ENCODE results near the gene NUDT16L1. TPM values are rescaled to one million over a fixed set of nuclear protein-coding genes. Genes with fewer than 3 reads are reported as not detected.
A peak's percentile ranks its signal among the peaks of the same experiment; 100 is the strongest.
"Not testable (repeated sequence)": the region's sequence is repeated elsewhere in the genome, so short reads cannot be mapped to it uniquely, and the experiment has no call there.

Gene NUDT16L1
- 10 to 100 TPM; 18.5 to 29.3 TPM for polyA plus RNA-seq

- H3K4me3 ChIP-seq (ENCODE audit: low read depth in 1 of 2, low read length in 2 of 2), result peak within 1 kb of the TSS; percentile 73 to 96
- peaks cover 0 to 46% of the 10 kb centered on the region in 2 donors for H3K36me3 ChIP-seq (ENCODE audit: control insufficient read depth in 2 of 2, insufficient read depth in 2 of 2, low read length in 1 of 2)
- H3K4me1 ChIP-seq (ENCODE audit: control insufficient read depth in 2 of 2, insufficient read depth in 2 of 2, low read length in 1 of 2), result peaks cover 4 to 11% of the 10 kb centered on the region in 2 donors
- H3K27me3 ChIP-seq (ENCODE audit: control insufficient read depth in 1 of 2, insufficient read depth in 2 of 2, low read length in 2 of 2), result no peaks in the 10 kb centered on the region
- H3K27ac ChIP-seq (ENCODE audit: low read depth in 2 of 2, low read length in 1 of 2), result peak within 1 kb of the TSS; percentile 95 to 96
- 0 to 1% methylated on average over 83 to 91 of the region's 91 CpGs for WGBS, 2 donors
- no peaks in the 10 kb centered on the region for H3K9me3 ChIP-seq (ENCODE audit: control insufficient read depth in 2 of 2, insufficient read depth in 1 of 2, low read depth in 1 of 2, low read length in 1 of 2)
These were observed at the start of gene NUDT16L1 for GRCh38 chr16:4693296-4693955. Gene NUDT16L1, plus strand, starts transcription at chr16:4693562. Its CDS starts 165 bp downstream, at chr16:4693727.

GRCh38 chr16:4646773-4647643 is 46.4 kb upstream of the NUDT16L1 start:
- 93 to 94% methylated on average over 21 to 22 of the region's 22 CpGs for WGBS, 2 donors
- H3K36me3 ChIP-seq (ENCODE audit: control insufficient read depth in 2 of 2, insufficient read depth in 2 of 2, low read length in 1 of 2), result peaks cover 8 to 19% of the 10 kb centered on the region in 2 donors

GRCh38 chr16:4647644-4647980 is 45.8 kb upstream of the NUDT16L1 start:
- peaks cover 9 to 25% of the 10 kb centered on the region in 2 donors for H3K36me3 ChIP-seq (ENCODE audit: control insufficient read depth in 2 of 2, insufficient read depth in 2 of 2, low read length in 1 of 2)
- H3K9me3 ChIP-seq (ENCODE audit: control insufficient read depth in 2 of 2, insufficient read depth in 1 of 2, low read depth in 1 of 2, low read length in 1 of 2), result no peaks in the 10 kb centered on the region
- H3K4me1 ChIP-seq (ENCODE audit: control insufficient read depth in 2 of 2, insufficient read depth in 2 of 2, low read length in 1 of 2), result no peaks in the 10 kb centered on the region
- no peak overlapping the region for H3K27ac ChIP-seq (ENCODE audit: low read depth in 2 of 2, low read length in 1 of 2)
- H3K27me3 ChIP-seq (ENCODE audit: control insufficient read depth in 1 of 2, insufficient read depth in 2 of 2, low read length in 2 of 2), result no peaks in the 10 kb centered on the region
- no peak overlapping the region for H3K4me3 ChIP-seq (ENCODE audit: low read depth in 1 of 2, low read length in 2 of 2)
- 96% methylated on average over 8 of the region's 8 CpGs for WGBS, 2 donors

More at GRCh38 chr16:4646773-4647643, 46.4 kb upstream of the NUDT16L1 start:
- H3K4me1 ChIP-seq (ENCODE audit: control insufficient read depth in 2 of 2, insufficient read depth in 2 of 2, low read length in 1 of 2), result no peaks in the 10 kb centered on the region
- no peak overlapping the region for H3K27ac ChIP-seq (ENCODE audit: low read depth in 2 of 2, low read length in 1 of 2)
- H3K4me3 ChIP-seq (ENCODE audit: low read depth in 1 of 2, low read length in 2 of 2), result no peak overlapping the region
- H3K9me3 ChIP-seq (ENCODE audit: control insufficient read depth in 2 of 2, insufficient read depth in 1 of 2, low read depth in 1 of 2, low read length in 1 of 2), result no peaks in the 10 kb centered on the region
- no peaks in the 10 kb centered on the region for H3K27me3 ChIP-seq (ENCODE audit: control insufficient read depth in 1 of 2, insufficient read depth in 2 of 2, low read length in 2 of 2)

GRCh38 chr16:4648917-4649316 is 44.4 kb upstream of the NUDT16L1 start:
- peaks cover 14 to 30% of the 10 kb centered on the region in 2 donors for H3K36me3 ChIP-seq (ENCODE audit: control insufficient read depth in 2 of 2, insufficient read depth in 2 of 2, low read length in 1 of 2)
- no peaks in the 10 kb centered on the region for H3K9me3 ChIP-seq (ENCODE audit: control insufficient read depth in 2 of 2, insufficient read depth in 1 of 2, low read depth in 1 of 2, low read length in 1 of 2)
- H3K27me3 ChIP-seq (ENCODE audit: control insufficient read depth in 1 of 2, insufficient read depth in 2 of 2, low read length in 2 of 2), result no peaks in the 10 kb centered on the region
- WGBS, 2 donors, result 94 to 95% methylated on average over 13 of the region's 13 CpGs
- no peak overlapping the region for H3K4me3 ChIP-seq (ENCODE audit: low read depth in 1 of 2, low read length in 2 of 2)
- no peaks in the 10 kb centered on the region for H3K4me1 ChIP-seq (ENCODE audit: control insufficient read depth in 2 of 2, insufficient read depth in 2 of 2, low read length in 1 of 2)
- no peak overlapping the region for H3K27ac ChIP-seq (ENCODE audit: low read depth in 2 of 2, low read length in 1 of 2)

GRCh38 chr16:4649744-4650442 is 43.5 kb upstream of the NUDT16L1 start:
- peaks cover 20 to 35% of the 10 kb centered on the region in 2 donors for H3K36me3 ChIP-seq (ENCODE audit: control insufficient read depth in 2 of 2, insufficient read depth in 2 of 2, low read length in 1 of 2)

GRCh38 chr16:4650443-4651074 is 42.8 kb upstream of the NUDT16L1 start:
- not testable (repeated sequence) for H3K4me3 ChIP-seq (ENCODE audit: low read depth in 1 of 2, low read length in 2 of 2); H3K27ac ChIP-seq (ENCODE audit: low read depth in 2 of 2, low read length in 1 of 2); H3K27me3 ChIP-seq (ENCODE audit: control insufficient read depth in 1 of 2, insufficient read depth in 2 of 2, low read length in 2 of 2); H3K9me3 ChIP-seq (ENCODE audit: control insufficient read depth in 2 of 2, insufficient read depth in 1 of 2, low read depth in 1 of 2, low read length in 1 of 2); H3K4me1 ChIP-seq (ENCODE audit: control insufficient read depth in 2 of 2, insufficient read depth in 2 of 2, low read length in 1 of 2)
- H3K36me3 ChIP-seq (ENCODE audit: control insufficient read depth in 2 of 2, insufficient read depth in 2 of 2, low read length in 1 of 2), result peaks cover 24 to 41% of the 10 kb centered on the region in 2 donors
- 81 to 86% methylated on average over 15 of the region's 15 CpGs for WGBS, 2 donors

More at GRCh38 chr16:4649744-4650442, 43.5 kb upstream of the NUDT16L1 start:
- Histone ChIP-seq H3K4me3 (ENCODE audit: low read depth in 1 of 2, low read length in 2 of 2) (no peak overlapping the region), H3K4me1 (ENCODE audit: control insufficient read depth in 2 of 2, insufficient read depth in 2 of 2, low read length in 1 of 2) (no peaks in the 10 kb centered on the region), H3K27ac (ENCODE audit: low read depth in 2 of 2, low read length in 1 of 2) (no peak overlapping the region), H3K27me3 (ENCODE audit: control insufficient read depth in 1 of 2, insufficient read depth in 2 of 2, low read length in 2 of 2) (no peaks in the 10 kb centered on the region), H3K9me3 (ENCODE audit: control insufficient read depth in 2 of 2, insufficient read depth in 1 of 2, low read depth in 1 of 2, low read length in 1 of 2) (no peaks in the 10 kb centered on the region)
- WGBS, 2 donors, result 88 to 93% methylated on average over 25 of the region's 25 CpGs

- Histone ChIP-seq H3K4me3 (ENCODE audit: low read depth in 1 of 2, low read length in 2 of 2) (no peak overlapping the region), H3K4me1 (ENCODE audit: control insufficient read depth in 2 of 2, insufficient read depth in 2 of 2, low read length in 1 of 2) (no peaks in the 10 kb centered on the region), H3K27ac (ENCODE audit: low read depth in 2 of 2, low read length in 1 of 2) (no peak overlapping the region), H3K27me3 (ENCODE audit: control insufficient read depth in 1 of 2, insufficient read depth in 2 of 2, low read length in 2 of 2) (no peaks in the 10 kb centered on the region), H3K9me3 (ENCODE audit: control insufficient read depth in 2 of 2, insufficient read depth in 1 of 2, low read depth in 1 of 2, low read length in 1 of 2) (no peaks in the 10 kb centered on the region), H3K36me3 (ENCODE audit: control insufficient read depth in 2 of 2, insufficient read depth in 2 of 2, low read length in 1 of 2) (peaks cover 31 to 45% of the 10 kb centered on the region in 2 donors)
- 93 to 94% methylated on average over 13 of the region's 13 CpGs for WGBS, 2 donors
These were observed 41.5 kb upstream of the NUDT16L1 start for GRCh38 chr16:4651827-4652226.

- H3K4me1 ChIP-seq (ENCODE audit: control insufficient read depth in 2 of 2, insufficient read depth in 2 of 2, low read length in 1 of 2), result no peaks in the 10 kb centered on the region
- no peak overlapping the region for H3K4me3 ChIP-seq (ENCODE audit: low read depth in 1 of 2, low read length in 2 of 2)
- no peak overlapping the region for H3K27ac ChIP-seq (ENCODE audit: low read depth in 2 of 2, low read length in 1 of 2)
- no peaks in the 10 kb centered on the region for H3K27me3 ChIP-seq (ENCODE audit: control insufficient read depth in 1 of 2, insufficient read depth in 2 of 2, low read length in 2 of 2)
- 94% methylated on average over 25 of the region's 25 CpGs for WGBS, 2 donors
- H3K36me3 ChIP-seq (ENCODE audit: control insufficient read depth in 2 of 2, insufficient read depth in 2 of 2, low read length in 1 of 2), result peaks cover 34 to 52% of the 10 kb centered on the region in 2 donors
- no peaks in the 10 kb centered on the region for H3K9me3 ChIP-seq (ENCODE audit: control insufficient read depth in 2 of 2, insufficient read depth in 1 of 2, low read depth in 1 of 2, low read length in 1 of 2)
These were observed 40.8 kb upstream of the NUDT16L1 start for GRCh38 chr16:4652561-4652960.

Measured in esophagus (tissue), 2 donors.